Brain microvascular endothelial cell (primary cell): ENCODE results near the gene STX11.
"Not testable (repeated sequence)": the region's sequence is repeated elsewhere in the genome, so short reads cannot be mapped to it uniquely, and the experiment has no call there.

Source experiments
- DNase-seq: peaks from one replicate; pipeline ENCODE4 v3.0.0-alpha.2; 2020
- H3K27ac ChIP-seq: fragments of 250-450 bp; sonication (Bioruptor Pico); 2 replicates; pipeline ENCODE4 v1.5.1; 2020; ENCODE audit warnings: mild to moderate bottlenecking, moderate library complexity
- H3K27me3 ChIP-seq: fragments of 250-450 bp; sonication (Bioruptor Pico); replicated peaks from 2 replicates; pipeline ENCODE4 v1.5.1; 2020; ENCODE audit warnings: mild to moderate bottlenecking
- H3K36me3 ChIP-seq: fragments of 250-450 bp; sonication (Bioruptor Pico); replicated peaks from 2 replicates; pipeline ENCODE4 v1.5.1; 2020; ENCODE audit warnings: mild to moderate bottlenecking
- H3K4me3 ChIP-seq: 2 replicates; pipeline ENCODE4 v1.5.1; 2011; ENCODE audit warnings: low read depth, mild to moderate bottlenecking, control low read depth, low read length, moderate library complexity
- in situ Hi-C: cut with HindIII; loops from 2 replicates; pipeline ENCODE4 v1.10.0; 2017; ENCODE audit warnings: low sequenced_read_pairs, low pct_ligation_motif_present
- TF ChIP-seq, protein P1 (sequence below): IDR thresholded peaks from 2 replicates; pipeline ENCODE4 v1.5.1; 2011; ENCODE audit warnings: low read depth, mild to moderate bottlenecking, moderate library complexity, low read length, control low read depth, inconsistent platforms; ENCODE audit errors: missing control alignments

The STX11 gene

DNA sequence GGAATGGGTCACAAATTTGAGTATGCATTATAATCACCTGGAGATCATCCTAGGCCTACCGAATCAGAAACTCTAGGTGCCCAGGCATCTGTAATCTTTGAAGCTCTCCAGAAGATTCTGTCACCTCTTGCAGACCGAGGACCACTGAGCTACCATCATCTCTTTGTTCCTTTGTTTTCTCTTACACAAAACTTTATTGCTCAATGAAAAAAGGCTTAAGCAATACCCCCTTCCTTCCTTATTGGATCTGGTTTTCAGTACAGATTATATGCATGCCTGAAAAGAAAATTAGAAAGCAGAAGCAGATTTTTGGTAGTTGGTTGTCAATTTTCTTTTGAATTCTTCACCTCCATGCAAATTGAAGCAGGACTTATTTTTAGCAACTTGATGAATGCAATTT is 31.3 kb downstream of the STX11 start:
- Histone ChIP-seq H3K27me3 (no peaks in the 10 kb centered on the region), H3K36me3 (no peaks in the 10 kb centered on the region), H3K4me3 (no peak overlapping the region), H3K27ac (no peak overlapping the region)
- no peak for DNase-seq
- in situ Hi-C loops = no loop called here
- TF ChIP-seq, protein P1, sequence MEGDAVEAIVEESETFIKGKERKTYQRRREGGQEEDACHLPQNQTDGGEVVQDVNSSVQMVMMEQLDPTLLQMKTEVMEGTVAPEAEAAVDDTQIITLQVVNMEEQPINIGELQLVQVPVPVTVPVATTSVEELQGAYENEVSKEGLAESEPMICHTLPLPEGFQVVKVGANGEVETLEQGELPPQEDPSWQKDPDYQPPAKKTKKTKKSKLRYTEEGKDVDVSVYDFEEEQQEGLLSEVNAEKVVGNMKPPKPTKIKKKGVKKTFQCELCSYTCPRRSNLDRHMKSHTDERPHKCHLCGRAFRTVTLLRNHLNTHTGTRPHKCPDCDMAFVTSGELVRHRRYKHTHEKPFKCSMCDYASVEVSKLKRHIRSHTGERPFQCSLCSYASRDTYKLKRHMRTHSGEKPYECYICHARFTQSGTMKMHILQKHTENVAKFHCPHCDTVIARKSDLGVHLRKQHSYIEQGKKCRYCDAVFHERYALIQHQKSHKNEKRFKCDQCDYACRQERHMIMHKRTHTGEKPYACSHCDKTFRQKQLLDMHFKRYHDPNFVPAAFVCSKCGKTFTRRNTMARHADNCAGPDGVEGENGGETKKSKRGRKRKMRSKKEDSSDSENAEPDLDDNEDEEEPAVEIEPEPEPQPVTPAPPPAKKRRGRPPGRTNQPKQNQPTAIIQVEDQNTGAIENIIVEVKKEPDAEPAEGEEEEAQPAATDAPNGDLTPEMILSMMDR = no peak

DNA sequence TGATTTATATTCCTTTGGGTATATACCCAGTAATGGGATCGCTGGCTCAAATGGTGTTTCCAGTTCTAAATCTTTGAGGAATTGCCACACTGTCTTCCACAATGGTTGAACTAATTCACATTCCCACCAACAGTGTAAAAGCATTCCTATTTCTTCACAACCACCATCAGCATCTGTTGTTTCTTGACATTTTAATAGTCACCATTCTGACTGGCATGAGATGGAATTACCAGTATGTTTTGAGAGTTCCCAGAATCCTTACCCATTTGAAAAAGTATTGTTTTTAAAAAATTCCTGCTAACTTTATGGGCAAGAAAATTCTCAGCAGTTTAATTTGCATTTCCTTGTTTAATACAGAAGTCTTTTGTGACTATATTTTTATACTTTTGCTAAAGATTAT is 33.9 kb downstream of the STX11 start:
- DNase-seq, in situ Hi-C loops, H3K4me3 ChIP-seq, H3K27ac ChIP-seq, H3K36me3 ChIP-seq, H3K27me3 ChIP-seq: not testable (repeated sequence)

- no peak for DNase-seq
- in situ Hi-C loops = no loop called here
- Histone ChIP-seq H3K4me3 (no peak overlapping the region), H3K36me3 (no peaks in the 10 kb centered on the region), H3K27me3 (no peaks in the 10 kb centered on the region), H3K27ac (no peak overlapping the region)
- TF ChIP-seq, protein P1 = no peak
Observed at GRCh38 chr6:144185133-144185836, 35.0 kb downstream of the STX11 start.

DNA sequence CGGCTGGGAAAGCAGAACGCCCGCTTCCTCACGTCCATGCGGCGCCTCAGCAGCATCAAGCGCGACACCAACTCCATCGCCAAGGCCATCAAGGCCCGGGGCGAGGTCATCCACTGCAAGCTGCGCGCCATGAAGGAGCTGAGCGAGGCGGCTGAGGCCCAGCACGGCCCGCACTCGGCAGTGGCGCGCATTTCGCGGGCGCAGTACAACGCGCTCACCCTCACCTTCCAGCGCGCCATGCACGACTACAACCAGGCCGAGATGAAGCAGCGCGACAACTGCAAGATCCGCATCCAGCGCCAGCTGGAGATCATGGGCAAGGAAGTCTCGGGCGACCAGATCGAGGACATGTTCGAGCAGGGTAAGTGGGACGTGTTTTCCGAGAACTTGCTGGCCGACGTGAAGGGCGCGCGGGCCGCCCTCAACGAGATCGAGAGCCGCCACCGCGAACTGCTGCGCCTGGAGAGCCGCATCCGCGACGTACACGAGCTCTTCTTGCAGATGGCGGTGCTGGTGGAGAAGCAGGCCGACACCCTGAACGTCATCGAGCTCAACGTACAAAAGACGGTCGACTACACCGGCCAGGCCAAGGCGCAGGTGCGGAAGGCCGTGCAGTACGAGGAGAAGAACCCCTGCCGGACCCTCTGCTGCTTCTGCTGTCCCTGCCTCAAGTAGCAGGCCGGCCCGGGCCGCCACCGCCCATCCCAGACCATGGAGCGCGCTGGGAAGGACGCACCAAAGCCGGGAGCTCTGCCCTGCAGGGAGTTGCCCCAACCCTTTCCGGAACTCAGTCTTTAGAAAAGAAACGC is 36.7 kb downstream of the STX11 start:
- Histone ChIP-seq H3K36me3 (no peaks in the 10 kb centered on the region), H3K4me3 (no peak overlapping the region), H3K27ac (no peak overlapping the region), H3K27me3 (no peaks in the 10 kb centered on the region)
- in situ Hi-C loops = no loop called here
- no peak for DNase-seq
- TF ChIP-seq, protein P1 = no peak

DNA sequence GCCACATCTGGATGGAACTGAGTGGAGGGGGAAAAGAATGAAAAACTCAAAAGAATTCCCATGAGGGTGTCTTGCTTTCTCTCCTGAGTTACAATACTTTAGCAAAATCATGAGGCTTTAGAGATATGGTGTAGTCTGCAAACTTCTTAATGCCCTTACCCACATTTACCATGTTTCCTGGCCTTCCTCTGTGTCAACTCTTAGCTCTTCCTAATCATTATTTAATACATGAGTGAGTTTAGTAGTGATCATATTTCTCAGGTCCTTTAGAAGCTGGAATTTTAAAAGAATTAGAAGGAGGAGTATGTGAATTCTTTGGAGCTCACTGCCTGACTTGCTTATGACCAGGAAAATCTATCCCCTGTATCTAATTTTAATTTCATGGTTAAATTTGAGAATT is 39.0 kb downstream of the STX11 start:
- TF ChIP-seq, protein P1 = no peak
- Histone ChIP-seq H3K4me3 (no peak overlapping the region), H3K27ac (no peak overlapping the region), H3K27me3 (no peaks in the 10 kb centered on the region), H3K36me3 (no peaks in the 10 kb centered on the region)
- DNase-seq = no peak
- in situ Hi-C loops = no loop called here

- no peak overlapping the region for H3K4me3 ChIP-seq
- TF ChIP-seq, protein P1 = no peak
- no peak for DNase-seq
- H3K27me3 ChIP-seq = no peaks in the 10 kb centered on the region
- in situ Hi-C loops = no loop called here
- H3K27ac ChIP-seq = no peak overlapping the region
- no peaks in the 10 kb centered on the region for H3K36me3 ChIP-seq
Observed at GRCh38 chr6:144190080-144190479, 39.8 kb downstream of the STX11 start.
